ENCODE measurements around the gene ANKRD24.

The ANKRD24 gene

DNA sequence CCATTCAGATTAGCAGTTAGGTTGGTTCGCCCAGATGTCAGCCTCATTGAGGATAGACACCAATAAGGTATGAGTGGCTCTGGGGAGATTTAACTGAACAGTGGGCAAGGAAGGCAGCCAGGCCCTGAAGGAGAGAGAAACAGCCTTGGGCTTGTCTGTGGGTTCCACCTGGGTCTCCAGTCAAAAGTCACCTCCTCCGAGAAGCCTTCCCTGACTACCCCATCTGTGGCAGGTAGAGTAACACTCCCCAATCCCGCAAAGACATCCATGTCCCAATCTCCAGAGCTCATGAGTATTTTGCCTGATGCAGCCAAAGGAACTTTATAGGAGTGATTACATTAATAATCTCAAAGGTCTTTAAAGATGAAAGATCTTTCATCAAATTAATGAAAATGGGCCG, 56.3 kb downstream of the ANKRD24 start:
- TF ChIP-seq, protein P1, sequence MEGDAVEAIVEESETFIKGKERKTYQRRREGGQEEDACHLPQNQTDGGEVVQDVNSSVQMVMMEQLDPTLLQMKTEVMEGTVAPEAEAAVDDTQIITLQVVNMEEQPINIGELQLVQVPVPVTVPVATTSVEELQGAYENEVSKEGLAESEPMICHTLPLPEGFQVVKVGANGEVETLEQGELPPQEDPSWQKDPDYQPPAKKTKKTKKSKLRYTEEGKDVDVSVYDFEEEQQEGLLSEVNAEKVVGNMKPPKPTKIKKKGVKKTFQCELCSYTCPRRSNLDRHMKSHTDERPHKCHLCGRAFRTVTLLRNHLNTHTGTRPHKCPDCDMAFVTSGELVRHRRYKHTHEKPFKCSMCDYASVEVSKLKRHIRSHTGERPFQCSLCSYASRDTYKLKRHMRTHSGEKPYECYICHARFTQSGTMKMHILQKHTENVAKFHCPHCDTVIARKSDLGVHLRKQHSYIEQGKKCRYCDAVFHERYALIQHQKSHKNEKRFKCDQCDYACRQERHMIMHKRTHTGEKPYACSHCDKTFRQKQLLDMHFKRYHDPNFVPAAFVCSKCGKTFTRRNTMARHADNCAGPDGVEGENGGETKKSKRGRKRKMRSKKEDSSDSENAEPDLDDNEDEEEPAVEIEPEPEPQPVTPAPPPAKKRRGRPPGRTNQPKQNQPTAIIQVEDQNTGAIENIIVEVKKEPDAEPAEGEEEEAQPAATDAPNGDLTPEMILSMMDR (IDR thresholded peaks at IDR 0.05) = no peak

DNA sequence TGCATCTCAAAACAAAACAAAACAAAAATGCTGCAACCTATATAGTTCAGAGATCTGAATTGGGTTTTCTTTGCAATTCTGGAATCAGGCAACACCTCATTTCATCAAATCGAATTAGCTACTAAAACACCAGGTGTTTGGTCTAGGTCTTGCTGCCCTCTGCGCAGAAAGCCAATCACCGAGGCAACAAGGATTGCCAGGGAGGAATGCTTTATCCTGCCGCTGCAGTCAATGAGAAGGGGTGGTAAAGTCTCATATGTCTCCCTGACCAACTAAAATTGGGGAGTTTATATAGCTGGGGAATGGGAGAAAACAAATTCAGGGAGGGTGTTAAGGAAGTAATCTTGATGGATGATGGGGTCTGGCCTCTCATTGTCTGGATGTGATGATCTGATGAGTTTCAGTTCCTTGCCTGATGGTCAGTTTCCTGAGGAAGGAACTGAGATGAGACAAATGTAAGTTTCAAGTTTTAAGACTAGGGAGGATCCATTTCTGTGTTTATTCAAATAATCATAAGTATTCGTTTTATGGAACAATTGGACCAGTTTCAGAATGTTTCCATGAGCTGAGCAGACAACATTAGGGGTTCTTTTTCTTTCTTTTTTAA, 59.4 kb downstream of the ANKRD24 start:
- TF ChIP-seq, protein P1 (IDR thresholded peaks at IDR 0.05) = no peak

DNA sequence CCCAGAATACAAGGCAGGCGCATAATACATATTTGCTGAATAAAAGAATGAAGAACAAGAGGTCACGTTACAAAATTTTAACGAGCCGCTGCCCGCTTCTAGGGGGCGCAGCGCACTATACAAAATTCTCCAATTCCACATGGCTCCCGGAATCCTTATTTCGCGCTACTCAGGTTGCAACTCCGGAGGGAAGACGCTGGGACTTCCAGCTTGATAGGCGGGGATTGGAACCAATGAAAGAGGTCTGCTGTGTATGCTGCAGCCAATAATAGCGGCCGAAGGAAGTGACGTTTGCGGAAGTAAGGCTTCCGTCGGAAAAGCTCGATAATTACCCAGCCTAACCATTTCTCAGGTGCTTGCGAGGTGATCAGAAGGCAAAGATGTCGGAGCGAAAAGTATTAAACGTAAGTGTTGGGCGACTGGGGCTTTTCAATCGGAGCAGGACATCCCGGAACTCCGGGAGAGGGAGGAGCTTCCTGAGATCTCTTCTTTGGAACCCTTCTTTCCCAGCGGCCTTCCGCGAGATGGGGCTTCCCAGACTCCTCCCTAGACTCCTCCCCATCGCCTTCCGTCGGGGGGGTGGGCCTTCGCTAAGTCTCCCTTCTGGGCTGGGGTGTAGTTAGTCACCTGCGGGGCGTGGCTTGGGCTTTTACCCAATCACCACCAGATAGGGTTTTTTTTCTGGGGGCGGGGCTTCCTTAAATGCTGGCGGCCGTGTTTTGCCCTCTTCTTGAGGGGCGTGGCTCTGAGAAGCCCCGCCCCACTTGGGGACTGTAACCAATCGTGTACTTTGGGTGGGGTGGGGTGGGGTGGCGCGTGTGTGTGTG, 64.5 kb downstream of the ANKRD24 start, which contains the start of gene YJU2:
YJU2 (plus strand) TSS at position 314 of the 827 bp plus-strand sequence; CDS start at position 381, 67 bp downstream.
- TF ChIP-seq, protein P1 (IDR thresholded peaks at IDR 0.05) = peak; percentile 58; the same call in 1 of the 2 replicates

DNA sequence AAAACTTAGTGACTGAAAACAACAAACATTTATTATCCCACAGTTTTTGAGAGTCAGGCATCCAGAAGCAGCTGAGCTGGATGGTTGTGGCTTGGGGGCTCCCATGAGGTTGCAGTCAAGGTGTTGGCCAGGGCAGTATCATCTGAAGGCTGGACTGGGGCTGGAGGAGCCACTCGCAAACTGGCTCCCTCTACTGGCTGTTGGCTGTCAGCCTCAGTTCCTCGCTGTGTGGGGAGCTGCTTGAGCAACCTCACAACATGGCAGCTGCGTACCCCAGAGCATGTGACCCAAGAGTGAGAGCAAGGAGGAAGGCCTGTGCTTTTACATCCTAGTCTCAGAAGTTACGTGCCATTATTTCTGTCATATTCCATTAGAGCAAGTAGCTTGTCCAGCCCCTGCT, 74.1 kb downstream of the ANKRD24 start:
- TF ChIP-seq, protein P1 (IDR thresholded peaks at IDR 0.05) = no peak

DNA sequence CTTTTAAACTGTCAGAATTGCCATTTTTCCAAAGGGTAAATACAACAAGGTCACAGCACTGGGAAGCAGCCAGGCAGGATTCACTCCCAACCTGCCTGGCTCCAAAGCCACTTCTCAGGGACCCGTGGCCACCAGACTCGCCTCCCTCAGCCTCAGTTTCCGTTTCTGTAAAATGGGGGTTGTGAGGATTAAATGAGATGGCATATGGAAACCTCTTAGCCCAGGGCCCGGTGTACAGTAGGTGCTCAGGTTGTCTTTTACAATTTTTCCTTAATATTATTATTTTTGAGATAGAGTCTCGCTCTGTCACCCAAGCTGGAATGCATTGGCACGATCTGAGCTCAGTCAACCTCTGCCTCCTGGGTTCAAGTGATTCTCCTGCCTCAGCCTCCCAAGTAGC, 74.5 kb downstream of the ANKRD24 start:
- TF ChIP-seq, protein P1 (IDR thresholded peaks at IDR 0.05) = no peak

DNA sequence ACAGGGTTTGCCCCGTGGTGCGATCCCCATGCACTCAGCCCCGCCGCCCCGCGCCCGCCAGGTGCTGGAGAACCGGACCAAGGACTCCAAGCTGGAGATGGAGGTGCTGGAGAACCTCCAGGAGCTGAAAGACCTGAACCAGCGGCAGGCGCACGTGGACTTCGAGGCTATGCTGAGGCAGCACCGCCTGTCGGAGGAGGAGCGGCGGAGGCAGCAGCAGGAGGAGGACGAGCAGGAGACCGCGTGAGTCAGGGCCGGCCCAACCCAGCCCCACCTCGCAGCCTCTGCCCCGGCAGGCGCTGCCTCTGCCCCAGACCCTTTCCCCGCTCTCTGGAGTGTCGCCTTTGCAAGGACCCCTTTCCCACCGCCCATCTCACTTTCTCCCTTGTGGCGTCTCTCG, 75.7 kb downstream of the ANKRD24 start:
- TF ChIP-seq, protein P1 (IDR thresholded peaks at IDR 0.05) = no peak

DNA sequence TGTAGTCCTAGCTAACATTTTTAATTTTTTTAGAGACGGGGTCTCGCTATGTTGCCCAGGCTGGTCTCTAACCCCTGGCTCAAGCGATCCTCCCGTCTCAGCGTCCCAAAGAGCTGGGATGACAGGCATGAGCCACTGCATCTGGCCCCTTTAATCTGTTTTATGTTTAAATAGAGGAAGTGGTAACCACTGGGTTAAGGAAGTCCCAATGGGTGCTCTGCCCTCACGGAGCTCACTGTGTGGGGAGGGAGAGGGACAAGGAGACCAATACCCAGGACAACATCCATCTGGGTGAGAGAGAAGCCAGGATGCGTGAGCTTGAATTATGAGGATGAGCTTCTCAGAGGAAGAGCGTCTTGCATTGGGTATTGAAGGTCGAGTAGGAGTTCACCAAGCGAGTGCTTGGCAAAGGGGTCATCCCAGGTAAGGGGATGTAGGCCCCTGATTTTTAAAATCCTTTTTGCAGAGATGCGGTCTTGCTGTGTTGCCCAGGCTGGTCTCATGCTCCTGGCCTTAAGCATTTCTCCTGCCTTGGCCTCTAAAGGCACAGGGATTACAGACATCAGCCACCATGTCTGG, 78.2 kb downstream of the ANKRD24 start:
- TF ChIP-seq, protein P1 (IDR thresholded peaks at IDR 0.05) = no peak
